Measurements from ENCODE around the gene ATIC.

Gene ATIC

DNA sequence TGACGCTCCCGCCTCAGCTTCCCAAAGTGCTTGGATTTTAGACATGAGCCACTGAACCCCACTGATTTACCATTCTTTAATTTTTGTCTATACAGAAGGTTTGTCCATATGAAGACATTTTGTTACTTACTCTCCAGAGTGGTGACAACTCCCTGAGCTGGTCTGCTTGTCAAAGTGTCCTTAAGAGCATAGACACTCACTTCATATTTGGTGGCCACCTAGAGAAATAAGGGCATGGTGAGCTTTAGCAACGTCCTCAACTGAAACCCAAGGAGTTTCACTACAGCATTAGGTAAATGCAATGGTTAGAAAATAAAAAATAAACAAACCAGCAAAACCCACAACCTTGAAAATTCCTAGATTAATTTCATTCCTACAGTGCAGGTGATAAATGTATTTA lies 66.2 kb downstream of the ATIC start:
- no peak for DNase-seq

DNA sequence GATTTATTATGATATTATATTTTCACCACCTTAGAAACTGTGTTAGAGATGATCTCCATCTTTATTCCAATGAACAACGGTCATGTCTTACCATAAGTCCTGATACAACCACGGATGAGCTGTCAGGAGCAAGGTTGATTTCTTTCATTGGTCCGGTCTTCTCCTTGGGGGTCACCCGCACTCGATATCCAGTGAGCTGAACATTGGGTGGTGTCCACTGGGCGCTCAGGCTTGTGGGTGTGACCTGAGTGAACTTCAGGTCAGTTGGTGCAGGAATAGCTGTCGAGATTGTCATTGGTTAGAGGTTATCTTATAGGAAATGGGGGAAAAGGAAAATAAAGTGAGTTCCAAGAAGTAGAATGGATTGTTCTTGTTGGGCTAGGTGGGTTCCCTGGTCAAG lies 67.2 kb downstream of the ATIC start:
- no peak for DNase-seq

DNA sequence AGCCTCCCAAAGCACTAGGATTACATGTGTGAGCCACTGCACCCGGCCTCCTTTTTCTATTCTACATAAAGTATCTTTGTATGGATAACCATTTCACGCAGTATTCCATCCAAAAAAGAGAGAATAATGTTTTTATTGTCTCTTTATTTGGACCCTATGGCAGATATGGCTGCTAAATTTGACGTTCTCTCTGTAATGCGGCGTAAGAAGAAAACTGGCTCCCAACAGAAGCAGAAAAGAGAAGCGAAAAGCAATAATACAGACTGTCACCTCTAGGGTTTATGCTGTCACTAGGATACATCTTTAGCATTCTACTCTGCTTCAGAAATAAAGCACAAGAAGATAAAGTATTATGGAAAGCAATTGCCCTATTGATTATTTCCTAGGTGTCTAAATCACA lies 68.1 kb downstream of the ATIC start:
- no peak for DNase-seq

GRCh38 chr2:215380699-215381098 lies 68.8 kb downstream of the ATIC start:
- DNase-seq, result no peak

DNA sequence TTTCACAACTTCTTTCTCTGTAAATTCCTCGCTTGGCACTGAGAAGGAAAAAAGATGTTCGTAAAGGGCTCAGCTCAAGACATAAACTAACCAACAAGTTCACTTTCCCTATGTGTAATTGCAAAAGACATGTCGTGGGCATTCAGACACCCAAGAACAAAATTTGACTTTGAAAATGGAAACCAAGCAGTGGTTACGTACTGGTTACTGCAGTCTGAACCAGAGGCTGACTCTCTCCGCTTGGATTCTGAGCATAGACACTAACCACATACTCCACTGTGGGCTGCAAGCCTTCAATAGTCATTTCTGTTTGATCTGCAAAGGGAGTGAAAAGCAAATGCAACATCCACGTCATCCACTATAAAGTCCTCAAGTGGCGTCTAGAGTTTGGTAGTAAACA lies 70.2 kb downstream of the ATIC start:
- no peak for DNase-seq

DNA sequence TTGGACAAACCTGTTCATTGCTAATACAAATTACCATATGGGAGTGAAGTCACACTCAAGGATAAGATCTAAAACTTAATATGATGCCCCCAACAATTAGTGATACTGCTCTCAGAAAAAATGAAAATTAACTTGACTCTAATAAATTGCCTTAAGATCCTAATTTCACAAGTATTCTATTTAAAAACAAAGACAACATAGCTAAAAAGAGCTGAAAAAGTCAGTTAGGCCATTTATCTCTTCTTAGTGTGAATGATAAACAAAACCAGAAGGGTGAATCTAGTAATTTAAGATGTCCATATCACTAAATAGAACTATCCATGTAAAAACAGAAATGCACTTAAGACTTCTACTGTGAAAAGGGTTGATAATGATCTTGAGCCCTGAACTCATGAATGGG lies 70.6 kb downstream of the ATIC start:
- DNase-seq, result no peak

DNA sequence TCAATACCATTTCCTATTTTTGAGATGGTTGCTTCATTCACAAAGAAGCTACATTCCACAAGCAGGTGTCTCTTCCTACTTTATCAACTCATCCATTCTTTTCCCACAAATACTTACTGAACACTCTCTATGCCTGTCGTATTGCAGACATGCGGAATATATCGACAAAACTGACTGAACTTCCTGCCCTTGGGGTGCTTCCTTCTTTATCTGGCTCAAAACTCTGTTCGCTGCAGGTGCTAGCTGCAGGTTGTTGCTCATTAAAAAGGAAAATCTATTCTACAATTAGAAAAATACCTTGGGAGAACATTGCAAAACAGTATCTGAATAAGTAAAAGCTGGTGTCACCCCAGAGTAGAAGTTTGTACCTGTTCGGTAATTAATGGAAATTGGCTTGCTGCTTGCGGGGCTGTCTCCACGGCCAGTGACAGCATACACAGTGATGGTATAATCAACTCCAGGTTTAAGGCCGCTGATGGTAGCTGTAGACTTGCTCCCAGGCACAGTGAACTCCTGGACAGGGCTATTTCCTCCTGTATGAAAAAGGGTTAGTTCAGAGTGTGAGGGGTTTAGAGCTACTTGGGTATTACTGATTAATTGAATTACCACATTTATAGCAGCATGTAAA lies 71.9 kb downstream of the ATIC start:
- DNase-seq, result no peak

- DNase-seq, result no peak
Observed at GRCh38 chr2:215384710-215385109, 72.9 kb downstream of the ATIC start.

GRCh38 chr2:215386566-215386965 lies 74.7 kb downstream of the ATIC start:
- no peak for DNase-seq

DNA sequence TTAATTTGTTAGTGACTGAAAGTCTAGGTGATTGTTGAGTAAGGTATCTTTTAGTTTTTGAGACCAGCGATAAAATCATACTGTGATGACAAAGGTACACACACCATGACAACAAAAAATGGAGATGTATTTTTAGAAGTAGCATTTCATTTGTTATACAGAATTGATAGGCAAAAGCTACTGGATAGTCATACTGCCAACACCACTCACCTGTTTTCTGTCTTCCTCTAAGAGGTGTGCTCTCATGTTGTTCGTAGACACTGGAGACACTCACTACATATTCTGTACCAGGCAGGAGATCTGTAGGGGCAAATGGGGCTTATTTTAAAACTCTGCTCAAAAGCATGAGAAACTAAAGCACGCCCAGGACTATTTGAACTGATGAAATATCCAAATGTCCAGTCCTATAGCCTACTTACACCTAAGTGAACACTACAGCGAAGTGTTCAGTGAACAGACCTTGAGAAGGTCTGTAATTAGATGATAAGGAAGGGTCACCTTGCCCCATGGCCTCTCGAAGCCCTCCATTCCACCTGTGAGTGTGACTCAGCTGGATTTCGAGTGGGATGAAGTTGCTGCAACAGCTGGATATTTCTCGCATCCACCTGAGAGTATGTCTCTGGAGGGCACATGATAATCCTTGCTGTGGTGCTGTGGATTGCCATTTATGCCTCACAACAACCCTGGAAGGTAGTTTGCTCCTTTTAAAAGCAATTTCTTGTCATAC lies 76.3 kb downstream of the ATIC start:
- DNase-seq, result no peak

- DNase-seq, result no peak
Observed at GRCh38 chr2:215390550-215390913, 78.7 kb downstream of the ATIC start.

DNA sequence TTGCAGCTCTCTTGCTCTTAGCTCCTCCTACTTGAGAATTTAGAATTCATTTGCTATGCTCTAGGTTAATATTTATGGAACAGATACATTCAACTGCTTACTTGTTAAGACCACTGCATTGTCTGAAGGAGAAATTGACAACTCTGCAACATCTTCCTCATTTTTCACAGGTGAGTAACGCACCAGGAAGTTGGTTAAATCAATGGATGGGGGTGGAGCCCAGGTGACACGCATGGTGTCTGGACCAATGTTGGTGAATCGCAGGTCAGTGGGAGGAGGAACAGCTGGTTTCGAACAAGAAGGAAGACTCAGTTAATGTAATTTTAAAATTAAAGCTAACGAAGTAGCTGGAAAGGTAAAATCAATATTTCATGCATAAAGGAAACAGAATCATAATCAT lies 79.7 kb downstream of the ATIC start:
- DNase-seq, result no peak

DNA sequence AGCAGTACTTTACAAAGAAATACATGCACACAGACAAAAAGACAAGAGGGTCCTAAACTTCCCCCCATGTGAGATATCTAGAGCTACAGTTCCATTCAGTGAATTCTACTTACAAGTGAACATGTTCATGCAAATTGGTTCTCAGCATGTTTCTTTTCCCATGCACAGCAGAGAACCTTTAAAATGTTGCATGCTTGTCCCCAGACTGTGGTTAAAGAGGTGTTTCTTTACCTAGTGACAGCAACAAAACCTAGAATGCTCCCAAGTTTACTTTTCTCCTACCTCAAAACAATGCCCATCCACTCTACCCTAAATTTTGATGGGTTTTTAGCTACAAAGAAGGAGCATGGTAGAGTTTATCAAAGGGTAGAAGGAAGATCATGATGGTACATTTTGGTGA lies 80.3 kb downstream of the ATIC start:
- DNase-seq, result no peak

DNA sequence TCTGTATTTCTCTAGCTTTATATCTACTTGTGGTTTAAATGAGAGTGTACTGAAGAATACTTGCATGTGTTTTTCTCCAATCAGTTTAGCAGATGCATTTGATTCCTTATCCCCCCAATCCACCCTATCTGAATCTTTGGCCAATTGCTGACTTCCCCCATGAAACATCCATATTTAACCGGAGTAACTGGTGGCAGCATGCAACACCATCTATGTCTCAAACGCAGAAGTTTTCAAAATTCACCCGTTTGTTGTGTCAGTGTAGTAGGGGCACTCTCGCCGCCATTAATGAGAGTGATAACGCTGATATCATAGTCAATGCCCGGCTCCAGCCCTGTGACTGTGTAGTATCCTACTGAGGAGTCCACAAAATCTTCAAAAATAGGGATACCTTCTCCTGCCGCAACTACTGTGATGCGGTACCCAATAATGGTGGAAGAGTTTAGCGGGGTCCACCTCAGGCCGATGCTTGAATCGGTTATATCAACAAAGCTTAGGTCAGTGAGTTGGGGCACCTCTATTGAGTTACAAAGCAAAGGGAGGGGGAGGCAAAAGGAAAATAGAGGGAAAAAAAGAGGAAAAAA lies 80.9 kb downstream of the ATIC start:
- DNase-seq, result no peak

DNA sequence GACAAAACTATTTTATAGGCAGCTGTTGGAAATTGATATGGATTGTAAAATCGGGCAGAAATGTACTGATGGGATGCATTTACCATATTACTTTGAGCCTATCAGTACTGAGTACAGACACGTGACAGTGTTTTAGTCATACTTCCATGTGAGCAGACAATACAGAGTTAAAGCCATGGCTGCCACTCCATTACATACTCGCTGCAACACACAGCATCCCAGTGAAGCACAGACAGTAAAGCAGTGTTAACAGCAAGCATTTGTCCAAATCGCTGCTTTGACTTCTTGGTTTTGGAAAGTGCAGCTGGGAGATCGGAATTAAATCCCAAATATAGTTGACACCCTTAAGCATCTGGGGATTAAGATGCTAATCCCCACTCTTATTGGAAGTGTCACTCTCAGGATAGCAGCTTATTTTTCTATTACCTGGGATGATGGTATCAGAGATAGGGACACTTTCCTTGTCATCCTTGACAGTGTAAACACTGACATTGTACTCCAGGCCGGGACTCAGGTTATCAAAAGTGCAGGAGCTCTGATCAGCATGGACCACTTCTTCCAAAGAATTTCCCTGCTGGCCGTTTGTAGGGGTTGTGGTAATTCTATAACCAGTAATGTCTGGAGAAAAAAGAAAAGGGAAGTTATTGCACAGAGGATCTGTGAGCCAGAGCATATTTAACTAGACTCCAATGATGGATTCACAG lies 82.4 kb downstream of the ATIC start:
- DNase-seq, result no peak

DNA sequence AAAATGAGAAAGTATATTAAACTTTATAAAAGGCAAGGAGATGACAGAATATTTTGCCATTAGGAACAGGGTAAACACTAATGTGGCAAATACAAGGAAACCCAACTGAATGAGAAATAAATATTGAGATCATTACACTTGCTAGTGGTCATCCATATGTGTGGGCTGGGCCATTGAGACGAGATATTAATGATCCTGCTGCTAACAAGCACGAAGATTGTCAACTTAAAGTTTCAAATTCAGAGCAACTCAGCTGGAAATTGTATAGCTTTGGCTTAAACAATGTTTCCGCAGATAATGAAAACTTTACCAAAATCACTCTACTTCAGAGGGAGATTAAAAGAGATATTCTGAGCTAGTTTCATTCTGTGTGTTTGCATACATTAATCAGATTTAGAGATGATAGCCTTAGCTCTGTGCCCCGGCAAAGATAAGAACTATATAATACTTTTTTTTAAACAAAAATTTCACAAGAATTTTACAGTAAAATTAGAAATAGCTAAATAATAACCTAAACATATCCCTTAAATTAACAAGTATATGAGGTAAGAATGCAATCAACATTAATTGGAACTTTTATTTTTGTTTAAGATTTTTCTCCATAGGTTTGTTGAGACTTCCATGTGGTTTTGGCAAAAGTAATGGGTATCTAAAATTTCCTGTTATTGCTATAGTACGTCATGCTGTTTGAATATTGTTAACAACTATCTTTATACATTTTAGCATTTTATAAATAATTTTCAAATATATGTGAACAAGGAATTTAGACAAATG lies 84.0 kb downstream of the ATIC start:
- DNase-seq, result no peak

DNA sequence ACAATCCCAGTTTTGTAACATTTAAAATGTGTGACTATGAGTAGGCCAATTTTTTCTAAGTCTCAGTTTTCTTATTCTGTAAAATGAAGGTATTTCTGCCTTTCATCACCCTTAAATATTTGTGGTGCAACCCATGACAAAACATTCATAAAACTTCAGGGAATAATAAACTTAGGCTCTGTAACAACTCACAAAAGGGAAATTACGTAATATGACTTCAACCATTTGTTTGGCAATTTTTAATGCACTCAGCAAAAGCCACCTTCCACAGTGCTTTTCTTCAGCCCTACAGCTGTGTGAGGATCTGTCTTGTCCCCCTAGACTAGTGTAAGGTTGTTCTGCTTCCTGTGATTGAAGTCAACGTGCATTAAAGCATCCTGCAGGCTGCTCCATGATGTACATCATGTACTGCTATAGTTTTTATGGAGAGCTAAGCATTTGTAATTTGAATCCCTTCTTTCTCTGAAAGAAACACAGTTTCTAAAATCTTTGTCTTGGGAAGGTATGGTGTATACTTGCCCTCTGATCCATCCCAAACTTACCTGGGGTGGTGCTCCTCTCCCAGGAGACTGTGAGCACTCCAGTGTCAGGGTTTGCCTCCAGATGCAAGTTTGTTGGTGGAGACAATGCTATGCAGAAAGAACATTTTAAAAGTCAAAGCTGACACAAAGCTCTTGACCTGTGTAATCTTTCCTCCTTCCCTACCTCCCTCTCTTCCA lies 84.9 kb downstream of the ATIC start:
- DNase-seq, result no peak

DNA sequence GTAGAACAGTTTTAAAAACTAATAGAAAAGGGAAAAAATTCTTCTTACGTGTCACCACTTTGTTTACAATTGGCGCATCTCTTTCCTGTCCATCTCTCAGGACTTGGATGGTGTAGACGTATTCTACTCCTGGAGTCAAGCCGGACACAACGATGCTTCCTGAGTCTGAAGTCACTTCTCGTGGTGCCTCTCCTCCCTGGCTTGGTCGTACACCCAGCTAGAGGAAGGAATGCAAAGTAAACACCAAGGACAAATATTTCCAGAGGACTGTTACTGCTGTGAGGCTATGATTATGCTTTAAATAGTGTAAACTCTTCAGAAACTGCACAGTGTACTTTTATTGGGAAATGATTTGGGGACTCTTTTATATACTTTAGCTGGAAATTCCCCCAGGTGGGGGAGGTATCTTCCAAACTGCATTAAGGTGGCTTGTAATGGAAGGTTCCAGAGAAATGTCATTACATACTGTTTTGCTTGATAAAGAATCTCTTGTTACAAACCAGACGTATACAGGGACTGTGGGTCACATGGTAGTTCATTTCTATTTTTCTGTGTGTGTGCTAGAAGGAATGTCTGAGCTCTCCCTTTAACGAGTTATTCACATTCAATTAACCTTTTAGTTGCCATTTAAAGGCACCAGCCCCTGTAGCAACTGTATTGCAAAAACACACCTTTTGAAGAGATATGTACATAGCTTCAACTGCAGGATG lies 85.9 kb downstream of the ATIC start:
- DNase-seq, result no peak

- DNase-seq, result no peak
Observed at GRCh38 chr2:215399067-215399716, 87.3 kb downstream of the ATIC start.
